MCF 10A (cell line): Measurements from ENCODE around the gene CDCA4. TPM values are rescaled to one million over a fixed set of nuclear protein-coding genes. Genes with fewer than 3 reads are reported as not detected.

Experiments used
- BruUV-seq: library from RNA; stranded (reverse); fragments of 400-500 nt; replicated peaks from 2 replicates; lab custom pipeline; 2021; lab: Mats Ljungman, UMichigan
- CTCF ChIA-PET: fragments of 300-600 bp; sonication (Branson Sonifier 250); formaldehyde crosslinking; extraction: SDS; loops from one replicate; lab custom pipeline; 2021; ENCODE audit warnings: antibody characterized with exemption, inconsistent platforms; lab: Yijun Ruan, JAX
- POLR2A ChIA-PET: fragments of 300-600, 350-650 bp; sonication (Branson Sonifier 250); formaldehyde crosslinking; extraction: SDS; loops from one replicate; lab custom pipeline; 2020; ENCODE audit warnings: antibody characterized with exemption, inconsistent platforms; lab: Yijun Ruan, JAX
- DNase-seq: peaks from one replicate; pipeline ENCODE4 v3.0.0-alpha.2; 2018; ENCODE audit not compliant: unreplicated experiment
- H3K27ac Mint-ChIP-seq: one replicate; pipeline ENCODE4 v1.8.0; 2022; ENCODE audit warnings: mild to moderate bottlenecking, low read depth, mixed read lengths; ENCODE audit not compliant: unreplicated experiment
- H3K27me3 Mint-ChIP-seq: one replicate; pipeline ENCODE4 v1.8.0; 2022; ENCODE audit warnings: mixed read lengths; ENCODE audit not compliant: insufficient read depth, unreplicated experiment
- H3K36me3 Mint-ChIP-seq: one replicate; pipeline ENCODE4 v1.8.0; 2022; ENCODE audit warnings: mild to moderate bottlenecking, moderate library complexity, mixed read lengths; ENCODE audit not compliant: insufficient read depth, unreplicated experiment
- H3K4me1 Mint-ChIP-seq: one replicate; pipeline ENCODE4 v1.8.0; 2022; ENCODE audit warnings: mixed read lengths; ENCODE audit not compliant: insufficient read depth, unreplicated experiment
- H3K4me3 Mint-ChIP-seq: one replicate; pipeline ENCODE4 v1.8.0; 2022; ENCODE audit warnings: mild to moderate bottlenecking, moderate library complexity, mixed read lengths; ENCODE audit not compliant: unreplicated experiment
- H3K9me3 Mint-ChIP-seq: one replicate; pipeline ENCODE4 v1.8.0; 2022; ENCODE audit warnings: mixed read lengths; ENCODE audit not compliant: unreplicated experiment
- CTCF ChIP-seq: fragments of 200-600 bp; IDR thresholded peaks from one replicate; pipeline ENCODE4 v1.8.0; 2022; ENCODE audit warnings: antibody characterized with exemption, mild to moderate bottlenecking; ENCODE audit not compliant: unreplicated experiment
- intact Hi-C: fragments of 100-400 bp; cut with micrococcal nuclease; formaldehyde crosslinking; loops from 2 replicates; pipeline ENCODE4 v1.14.1; 2022
- total RNA-seq: library from RNA; stranded (reverse); gene quantifications from 2 replicates; pipeline ENCODE4 v1.2.3, GENCODE V29; 2022

Gene CDCA4
- total RNA-seq, 1 experiment from 2014 or later: 33.0 TPM

GRCh38 chr14:105061428-105062047 lies 40.7 kb upstream of the CDCA4 start:
- intact Hi-C loops: no loop called here
- ChIA-PET POLR2A (interaction anchor here (0.6 kb wide), 1 partner anchor 57 kb away, joined by 3 read pairs; no protein-coding TSS in a partner anchor), CTCF (interaction anchor here (0.7 to 1.8 kb wide), 2 partner anchors 16 to 408 kb away, joined by 3 to 6 read pairs; no protein-coding TSS in a partner anchor)
- no peaks in the 10 kb centered on the region for H3K9me3 Mint-ChIP-seq
- BruUV-seq: no TSS peak
- H3K27me3 Mint-ChIP-seq: peaks cover 8% of the 10 kb centered on the region
- H3K36me3 Mint-ChIP-seq: no peaks in the 10 kb centered on the region
- H3K27ac Mint-ChIP-seq: no peak overlapping the region
- TF ChIP-seq CTCF: no peak
- no peaks in the 10 kb centered on the region for H3K4me1 Mint-ChIP-seq
- DNase-seq: no peak
- H3K4me3 Mint-ChIP-seq: no peak overlapping the region

DNA sequence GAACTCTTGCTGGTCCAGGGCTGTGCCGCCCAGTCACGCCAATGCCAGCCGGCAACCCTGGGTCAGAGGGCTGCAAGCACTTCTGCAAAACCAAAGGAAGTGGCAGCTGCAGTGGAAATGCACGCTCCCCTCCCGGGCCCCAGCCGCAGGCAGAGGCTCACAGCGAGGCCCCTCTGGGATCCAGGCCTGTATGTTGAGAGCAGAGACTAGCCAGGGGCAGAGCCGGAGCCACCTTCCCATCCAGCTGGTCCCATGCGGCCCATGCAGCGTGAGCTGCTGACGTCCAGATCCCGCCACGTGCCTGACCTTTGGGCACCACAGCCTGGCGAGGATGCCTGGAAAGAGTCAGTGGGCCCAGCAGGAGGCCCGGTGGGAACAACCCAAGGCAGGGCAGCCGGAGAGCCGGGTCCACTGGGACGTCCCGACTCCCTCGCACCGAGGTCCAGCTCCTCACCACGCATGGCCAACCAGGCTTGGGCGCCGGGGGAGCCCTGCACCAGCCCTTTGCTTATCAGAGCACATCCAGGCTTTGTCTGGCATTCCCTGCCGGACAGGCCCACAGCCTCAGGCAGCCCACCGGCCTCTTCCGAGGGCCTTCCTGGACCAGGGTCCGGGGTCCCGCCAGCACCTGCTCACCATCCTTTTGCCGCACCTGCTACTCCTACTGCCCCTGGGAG lies 40.0 kb upstream of the CDCA4 start:
- no peak for DNase-seq
- H3K27me3 Mint-ChIP-seq: peaks cover 9% of the 10 kb centered on the region
- intact Hi-C loops: no loop called here
- no peaks in the 10 kb centered on the region for H3K36me3 Mint-ChIP-seq
- CTCF ChIA-PET: interaction anchor here (0.7 to 1.8 kb wide), 2 partner anchors 15 to 407 kb away, joined by 3 to 6 read pairs; no protein-coding TSS in a partner anchor
- no peak overlapping the region for H3K4me3 Mint-ChIP-seq
- no TSS peak for BruUV-seq
- no peak for TF ChIP-seq CTCF
- POLR2A ChIA-PET: no interaction called here
- no peak overlapping the region for H3K27ac Mint-ChIP-seq
- H3K9me3 Mint-ChIP-seq: no peaks in the 10 kb centered on the region
- no peaks in the 10 kb centered on the region for H3K4me1 Mint-ChIP-seq

GRCh38 chr14:105059925-105060565 lies 39.2 kb upstream of the CDCA4 start:
- ChIA-PET POLR2A (interaction anchor here (0.8 kb wide), 1 partner anchor 15 kb away, joined by 3 read pairs; no protein-coding TSS in a partner anchor), CTCF (no interaction called here)
- no peak for DNase-seq
- Mint-ChIP-seq H3K27ac (no peak overlapping the region), H3K9me3 (no peaks in the 10 kb centered on the region), H3K4me3 (no peak overlapping the region), H3K36me3 (no peaks in the 10 kb centered on the region), H3K4me1 (no peaks in the 10 kb centered on the region), H3K27me3 (peaks cover 18% of the 10 kb centered on the region)
- no TSS peak for BruUV-seq
- intact Hi-C loops: no loop called here
- no peak for TF ChIP-seq CTCF
